ENCODE data around the gene FZD4.
"Not testable (repeated sequence)": the region's sequence is repeated elsewhere in the genome, so short reads cannot be mapped to it uniquely, and the experiment has no call there.

The FZD4 gene

GRCh38 chr11:86955361-86956120 is at the start of gene FZD4:
Gene FZD4 (minus strand): TSS chr11:86955395. CDS start chr11:86955085, 310 bp downstream.
- in situ Hi-C loops (cut with MboI; ENCODE audit: low sequenced_read_pairs, unreplicated experiment) = no loop called here
- no peak for TF ChIP-seq CTCF (IDR thresholded peaks at IDR 0.05; ENCODE audit: borderline replicate concordance, control extremely low read depth, extremely low read depth, insufficient read depth, missing control alignments)
- DNase-seq (ENCODE audit: low spot score) = peak; percentile 95

- DNase-seq (ENCODE audit: low spot score); in situ Hi-C loops (cut with MboI; ENCODE audit: low sequenced_read_pairs, unreplicated experiment): not testable (repeated sequence)
Measured at GRCh38 chr11:87004281-87004680, 49.1 kb upstream of the FZD4 start.

GRCh38 chr11:87002918-87003317 is 47.7 kb upstream of the FZD4 start:
- no peak for TF ChIP-seq CTCF (IDR thresholded peaks at IDR 0.05; ENCODE audit: borderline replicate concordance, control extremely low read depth, extremely low read depth, insufficient read depth, missing control alignments)
- DNase-seq (ENCODE audit: low spot score) = no peak
- in situ Hi-C loops (cut with MboI; ENCODE audit: low sequenced_read_pairs, unreplicated experiment) = no loop called here

- in situ Hi-C loops (cut with MboI; ENCODE audit: low sequenced_read_pairs, unreplicated experiment) = no loop called here
- DNase-seq (ENCODE audit: low spot score) = no peak
- no peak for TF ChIP-seq CTCF (IDR thresholded peaks at IDR 0.05; ENCODE audit: borderline replicate concordance, control extremely low read depth, extremely low read depth, insufficient read depth, missing control alignments)
Measured at GRCh38 chr11:86999859-87000753, 44.9 kb upstream of the FZD4 start.

- TF ChIP-seq CTCF (IDR thresholded peaks at IDR 0.05; ENCODE audit: borderline replicate concordance, control extremely low read depth, extremely low read depth, insufficient read depth, missing control alignments) = no peak
- no peak for DNase-seq (ENCODE audit: low spot score)
- in situ Hi-C loops (cut with MboI; ENCODE audit: low sequenced_read_pairs, unreplicated experiment) = no loop called here
Measured at GRCh38 chr11:86999388-86999787, 44.2 kb upstream of the FZD4 start.

GRCh38 chr11:86996953-86997570 is 41.9 kb upstream of the FZD4 start:
- DNase-seq (ENCODE audit: low spot score) = no peak
- in situ Hi-C loops (cut with MboI; ENCODE audit: low sequenced_read_pairs, unreplicated experiment) = no loop called here
- no peak for TF ChIP-seq CTCF (IDR thresholded peaks at IDR 0.05; ENCODE audit: borderline replicate concordance, control extremely low read depth, extremely low read depth, insufficient read depth, missing control alignments)
